Left renal cortex interstitium (tissue), 4 donors: ENCODE measurements around the gene TSC22D2. TPM values are rescaled to one million over a fixed set of nuclear protein-coding genes. Genes with fewer than 3 reads are reported as not detected.

Source experiments
- DNase-seq, 4 donors: peaks; one replicate each; pipeline ENCODE4 v3.0.0-alpha.2; 2013; ENCODE audit warnings: low read depth in 4 of 4, low spot score in 2 of 4, missing footprints in 1 of 4
- polyA plus RNA-seq, 4 donors: library from polyadenylated mRNA; unstranded; fragments of 120-200 nt; gene quantifications; one replicate each; pipeline ENCODE4 v1.2.1, GENCODE V29; 2013; ENCODE audit not compliant: insufficient read length in 4 of 4

TSC22D2 gene
- polyA plus RNA-seq, 4 donors: 53.6 to 75.7 (median 62.7) TPM

GRCh38 chr3:150443331-150443741 lies 35.2 kb downstream of the TSC22D2 start:
- no peak for DNase-seq

- no peak for DNase-seq
Measured at GRCh38 chr3:150444371-150444770, 36.3 kb downstream of the TSC22D2 start.

- no peak for DNase-seq
Measured at GRCh38 chr3:150446470-150446977, 38.4 kb downstream of the TSC22D2 start.

DNA sequence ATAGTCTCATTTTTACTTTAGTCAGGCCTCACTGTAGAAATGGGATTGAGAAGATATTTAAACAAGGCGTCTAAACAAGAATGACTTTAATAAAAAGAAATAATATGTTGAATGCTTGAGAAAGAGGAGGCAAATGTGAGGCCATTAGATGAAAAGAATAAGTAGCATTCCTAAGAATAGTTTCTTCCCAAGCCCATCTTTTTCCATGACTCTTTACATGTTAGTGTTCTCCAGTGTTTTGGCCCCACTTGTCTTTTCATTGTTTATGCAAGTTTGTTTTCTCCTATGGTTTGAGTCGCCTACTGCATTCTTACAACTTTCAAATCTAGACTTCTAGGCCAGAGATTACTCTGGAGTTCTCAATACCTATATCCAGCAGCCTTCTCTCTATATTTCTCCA lies 39.0 kb downstream of the TSC22D2 start:
- no peak for DNase-seq

DNA sequence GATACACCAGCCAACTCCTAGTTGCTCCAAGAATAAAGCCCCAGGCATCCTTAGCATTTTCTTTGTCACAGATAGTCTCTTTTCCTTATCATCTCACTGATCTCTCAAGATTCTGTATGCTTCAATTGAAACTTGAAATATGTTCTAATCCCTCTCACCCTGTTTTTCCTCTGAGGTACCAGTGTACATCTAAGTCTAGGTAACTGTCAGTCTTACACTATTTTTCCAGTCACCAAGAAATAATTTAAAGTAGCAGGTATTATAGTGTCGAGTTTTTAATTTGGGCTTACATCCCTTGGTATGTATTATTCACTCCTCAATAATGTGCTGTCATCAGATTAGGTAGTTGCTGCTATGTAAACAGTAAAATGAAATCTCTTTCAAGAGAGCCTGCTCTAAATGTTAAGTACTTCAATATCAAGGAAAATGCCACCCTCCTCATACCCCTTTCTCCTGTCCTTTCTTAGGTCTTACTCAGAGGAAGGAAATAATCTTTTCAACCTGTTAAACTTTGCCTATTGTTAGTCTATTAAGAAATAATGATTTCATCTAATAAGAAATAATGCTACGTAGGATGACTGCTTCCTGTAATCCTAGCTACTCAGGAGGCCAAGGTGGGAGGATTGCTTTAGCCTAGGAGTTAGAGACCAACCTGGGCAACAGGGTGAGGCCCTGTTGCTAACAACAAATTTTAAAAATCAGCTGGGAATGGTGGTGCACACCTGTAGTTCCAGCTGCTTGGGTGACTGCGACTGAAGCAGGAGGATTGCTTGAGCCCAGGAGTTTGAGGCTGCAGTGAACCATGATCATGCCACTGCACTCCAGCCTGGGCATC lies 39.8 kb downstream of the TSC22D2 start:
- DNase-seq: no peak

GRCh38 chr3:150449169-150449721 lies 41.1 kb downstream of the TSC22D2 start:
- no peak for DNase-seq

DNA sequence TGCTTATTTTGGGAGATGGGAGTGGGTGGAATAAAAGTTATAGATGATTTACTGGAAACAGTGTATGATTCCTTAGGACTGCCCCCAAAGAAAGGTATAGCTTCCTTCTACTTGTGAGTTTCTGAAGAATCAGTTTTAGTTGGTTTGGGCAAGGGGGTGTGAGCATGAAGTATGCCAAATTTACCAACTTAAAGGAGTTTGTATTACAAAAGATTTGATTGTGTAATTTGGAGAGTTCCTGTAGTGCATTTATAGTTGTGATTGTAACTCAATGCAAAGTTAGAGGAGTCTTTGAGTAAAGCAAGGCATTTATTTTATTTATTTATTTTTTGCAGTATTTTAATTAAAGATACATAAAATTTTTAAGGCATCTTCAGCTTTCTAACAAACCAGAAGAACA lies 42.8 kb downstream of the TSC22D2 start:
- DNase-seq: no peak

DNA sequence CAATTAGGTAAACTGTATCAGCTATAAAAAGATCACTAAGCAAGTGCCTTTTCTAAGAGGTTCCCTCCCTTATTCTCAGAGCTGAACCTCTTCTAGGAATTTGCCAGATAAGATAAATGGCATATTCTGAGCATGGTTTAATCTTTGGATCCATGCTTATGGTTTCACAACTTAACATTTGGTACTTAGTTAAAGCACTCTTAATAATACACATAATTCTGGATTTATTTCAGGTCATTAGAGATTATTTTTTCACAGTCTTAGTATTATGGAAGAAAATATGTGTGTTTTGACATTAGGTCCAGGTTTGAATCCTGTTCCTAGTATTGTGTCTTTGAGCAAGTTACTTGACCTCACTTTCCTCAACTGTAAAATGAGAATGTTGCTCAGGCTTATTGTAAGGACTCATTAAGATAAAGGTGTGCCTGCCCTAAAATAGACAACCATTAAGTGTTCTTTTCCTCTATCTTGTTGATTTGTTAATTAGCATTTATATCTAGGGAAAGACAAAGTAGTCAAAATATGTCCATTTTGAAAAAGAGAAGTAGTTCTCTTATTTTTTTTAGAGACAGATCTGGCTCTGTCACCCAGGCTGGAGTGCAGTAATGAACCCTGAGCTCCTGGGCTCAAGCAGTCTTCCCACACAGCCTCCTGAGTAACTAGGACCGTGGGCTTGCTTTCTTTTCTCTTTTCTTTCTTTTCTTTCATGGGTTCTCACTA lies 43.4 kb downstream of the TSC22D2 start:
- DNase-seq: no peak

- no peak for DNase-seq
Measured at GRCh38 chr3:150453353-150453752, 45.3 kb downstream of the TSC22D2 start.

DNA sequence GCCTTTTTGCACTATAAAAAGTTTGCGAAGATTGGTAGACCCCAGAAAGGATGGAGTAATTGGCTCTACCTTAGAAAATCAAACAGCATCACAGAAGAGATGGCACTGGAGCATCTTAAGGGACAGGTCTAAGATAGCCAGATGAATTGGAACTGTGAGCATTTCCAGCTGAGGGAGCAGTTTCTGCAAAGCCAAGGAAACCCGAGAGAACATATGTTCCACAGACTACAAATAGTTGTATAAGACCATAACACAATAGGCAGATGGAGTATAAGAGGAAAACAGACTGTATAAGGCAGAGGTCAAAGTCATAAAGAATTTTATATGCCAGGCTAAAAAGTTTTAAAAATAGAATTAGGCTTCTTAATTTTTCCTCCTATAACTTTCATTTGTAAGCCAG lies 46.0 kb downstream of the TSC22D2 start:
- no peak for DNase-seq

- DNase-seq: no peak
Measured at GRCh38 chr3:150454622-150455021, 46.5 kb downstream of the TSC22D2 start.

- DNase-seq: no peak
Measured at GRCh38 chr3:150455341-150455740, 47.2 kb downstream of the TSC22D2 start.

DNA sequence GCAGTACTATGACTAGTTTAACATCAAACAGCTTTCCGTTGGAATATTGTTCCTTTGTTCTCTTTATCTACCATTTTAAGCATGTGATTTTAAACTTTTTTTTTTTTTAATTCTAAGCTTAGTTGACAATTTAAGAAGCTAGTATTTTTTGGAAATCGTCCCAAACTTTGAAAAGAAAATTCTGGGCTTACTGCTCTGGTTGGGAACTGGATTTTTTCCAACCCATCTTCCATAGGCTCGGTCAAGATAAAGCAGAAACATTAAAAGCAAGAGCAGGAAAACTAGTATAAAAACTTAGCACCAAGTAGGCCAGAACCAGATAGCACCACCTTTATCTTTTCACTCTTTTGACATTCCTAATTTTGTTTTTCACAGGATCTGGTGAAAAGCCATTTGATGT lies 49.9 kb downstream of the TSC22D2 start:
- no peak for DNase-seq

DNA sequence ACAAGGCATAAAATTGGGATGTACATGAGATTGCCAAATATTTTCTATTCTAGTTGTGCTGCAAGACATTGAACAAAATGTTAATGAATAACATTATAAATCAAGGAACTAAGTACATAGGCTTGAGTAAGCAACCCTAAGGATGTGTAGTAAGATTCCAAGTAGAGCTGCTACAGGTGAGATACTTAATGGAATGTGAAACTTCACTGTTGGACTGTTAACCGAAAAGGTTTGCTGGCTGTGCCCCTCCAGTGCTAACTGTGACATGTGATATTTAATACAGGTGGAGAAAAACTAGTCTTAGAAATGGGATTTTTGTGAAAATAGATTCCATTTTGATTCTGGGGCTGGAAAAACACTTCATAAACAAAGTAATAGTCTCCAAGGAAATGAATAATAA lies 52.4 kb downstream of the TSC22D2 start:
- no peak for DNase-seq

GRCh38 chr3:150461399-150461798 lies 53.3 kb downstream of the TSC22D2 start:
- no peak for DNase-seq

DNA sequence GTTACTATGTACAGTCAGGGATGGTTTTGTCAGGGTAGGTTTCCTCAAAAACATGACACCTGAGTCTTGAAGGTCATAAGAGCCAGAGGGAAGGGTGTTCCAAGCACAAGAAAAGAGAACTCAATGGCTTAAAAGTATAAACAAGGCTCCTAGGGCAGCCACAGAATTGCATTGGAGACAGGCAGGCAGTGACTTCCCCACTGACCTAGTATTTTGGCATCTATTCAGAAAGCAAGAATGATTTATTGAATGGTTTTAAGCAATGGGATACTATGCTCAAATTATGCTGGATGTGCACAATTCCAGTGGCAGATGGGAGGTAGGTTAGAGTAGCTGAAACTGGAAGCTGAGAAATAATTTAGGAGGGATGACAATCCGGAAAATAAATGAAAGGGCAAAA lies 54.0 kb downstream of the TSC22D2 start:
- no peak for DNase-seq

- no peak for DNase-seq
Measured at GRCh38 chr3:150464684-150465083, 56.6 kb downstream of the TSC22D2 start.

DNA sequence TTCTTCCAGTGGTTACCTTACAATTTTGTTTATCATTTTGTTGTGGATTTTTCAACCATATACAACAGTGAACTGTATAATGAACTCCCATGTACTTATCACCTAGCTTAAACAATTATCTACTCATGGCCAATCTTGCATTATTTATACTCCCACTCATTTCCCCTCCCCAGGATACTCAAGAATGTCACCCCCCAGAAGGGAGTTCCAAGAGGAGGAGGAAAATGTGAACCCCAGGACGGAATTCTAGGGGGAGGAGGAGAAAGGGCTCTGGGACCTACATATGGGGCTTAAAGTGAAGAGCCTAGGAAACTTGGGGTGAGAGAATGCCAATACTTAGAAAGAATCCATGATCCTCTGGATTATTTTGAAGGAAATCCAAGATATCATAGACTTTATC lies 59.3 kb downstream of the TSC22D2 start:
- no peak for DNase-seq

DNA sequence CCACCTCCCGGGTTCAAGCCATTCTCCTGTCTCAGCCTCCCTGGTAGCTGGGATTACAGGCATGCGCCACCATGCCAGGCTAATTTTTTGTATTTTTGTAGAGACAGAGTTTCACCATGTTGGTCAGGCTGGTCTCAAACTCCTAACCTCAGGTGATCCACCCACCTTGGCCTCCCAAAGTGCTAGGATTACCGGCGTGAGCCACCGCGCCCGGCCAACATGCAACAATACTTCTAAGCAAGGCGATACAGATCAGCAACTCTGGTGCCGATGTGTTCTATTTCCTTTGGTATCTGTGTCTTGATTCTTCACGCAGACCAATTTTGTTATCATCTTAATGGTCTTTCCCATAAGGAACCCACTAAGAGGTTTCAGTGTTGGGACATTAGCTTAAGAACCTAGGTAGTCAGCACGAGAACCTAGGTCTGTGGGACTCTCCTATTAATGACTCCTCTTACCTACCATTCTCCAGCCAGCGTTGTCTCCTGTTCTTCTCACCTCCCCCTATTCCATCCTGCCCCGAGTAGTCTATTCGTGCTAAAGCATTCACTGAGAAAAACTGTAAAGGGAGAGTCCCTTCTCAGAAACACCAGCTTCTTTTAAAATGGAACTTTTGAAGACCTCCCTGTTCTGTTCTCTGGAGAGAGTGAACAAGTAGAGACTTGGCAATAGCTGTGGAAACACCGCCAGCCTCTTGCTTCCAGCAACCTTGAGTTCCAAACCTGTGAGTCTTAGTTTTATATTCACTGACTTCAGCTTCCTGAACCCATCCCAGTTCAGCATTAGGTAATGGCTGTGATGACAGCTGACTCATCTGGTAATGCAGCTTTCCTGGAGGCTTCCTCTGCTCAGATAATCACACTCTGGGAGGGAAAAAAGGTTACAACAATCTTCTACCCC lies 61.2 kb downstream of the TSC22D2 start:
- DNase-seq: no peak

- no peak for DNase-seq
Measured at GRCh38 chr3:150469931-150470740, 62.0 kb downstream of the TSC22D2 start.
